GM18858 (cell line): Measurements from ENCODE around the gene MDH1.
"Not testable (repeated sequence)": the region's sequence is repeated elsewhere in the genome, so short reads cannot be mapped to it uniquely, and the experiment has no call there.

Experiments
- ATAC-seq: cut with Tn5 transposase; IDR thresholded peaks from one replicate; pipeline ENCODE4 v1.9.1; 2021; ENCODE audit not compliant: unreplicated experiment

MDH1 gene

DNA sequence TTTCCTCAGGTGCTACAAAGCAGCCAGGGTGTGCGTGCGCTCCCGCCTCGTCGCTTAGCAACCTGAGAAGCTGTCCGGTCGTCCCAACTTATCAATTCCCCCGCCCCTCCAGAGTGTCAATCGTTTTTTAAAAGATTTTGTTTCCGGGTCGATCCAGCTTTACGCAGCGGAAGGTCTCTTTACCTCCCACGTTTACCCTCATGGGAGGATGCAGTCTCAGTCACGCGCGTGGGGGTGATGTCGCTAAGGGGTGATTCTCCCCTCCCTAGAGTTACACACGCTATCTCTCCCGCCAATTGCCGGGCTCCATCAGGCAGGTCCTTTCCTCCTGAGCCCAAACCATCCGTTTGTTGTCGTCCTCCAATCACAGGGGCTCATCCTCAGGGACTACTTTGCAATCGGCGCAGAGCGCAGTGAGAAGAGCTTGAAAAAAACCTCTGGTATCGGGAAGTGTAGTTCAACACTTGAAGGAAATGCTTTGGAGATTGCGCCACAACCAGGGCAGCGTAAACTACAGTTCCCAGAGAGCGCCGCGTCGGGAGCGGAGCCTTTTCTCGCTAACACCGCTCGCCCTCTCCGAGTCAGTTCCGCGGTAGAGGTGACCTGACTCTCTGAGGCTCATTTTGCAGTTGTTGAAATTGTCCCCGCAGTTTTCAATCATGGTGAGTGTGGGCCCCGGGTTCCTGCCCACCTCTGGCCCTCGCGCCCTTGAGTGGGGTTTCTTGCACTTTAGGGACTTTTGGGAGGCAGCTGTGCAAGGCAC lies at the start of gene MDH1, which contains the start of gene WDPCP:
TSS of gene MDH1 (plus strand) at position 579 of the 763 bp plus-strand sequence. CDS start at position 660, 81 bp downstream.
TSS of gene WDPCP (minus strand) at position 93 of the 763 bp plus-strand sequence. CDS start 206 bp downstream, outside the sequence.
- ATAC-seq, result peak; percentile 79

DNA sequence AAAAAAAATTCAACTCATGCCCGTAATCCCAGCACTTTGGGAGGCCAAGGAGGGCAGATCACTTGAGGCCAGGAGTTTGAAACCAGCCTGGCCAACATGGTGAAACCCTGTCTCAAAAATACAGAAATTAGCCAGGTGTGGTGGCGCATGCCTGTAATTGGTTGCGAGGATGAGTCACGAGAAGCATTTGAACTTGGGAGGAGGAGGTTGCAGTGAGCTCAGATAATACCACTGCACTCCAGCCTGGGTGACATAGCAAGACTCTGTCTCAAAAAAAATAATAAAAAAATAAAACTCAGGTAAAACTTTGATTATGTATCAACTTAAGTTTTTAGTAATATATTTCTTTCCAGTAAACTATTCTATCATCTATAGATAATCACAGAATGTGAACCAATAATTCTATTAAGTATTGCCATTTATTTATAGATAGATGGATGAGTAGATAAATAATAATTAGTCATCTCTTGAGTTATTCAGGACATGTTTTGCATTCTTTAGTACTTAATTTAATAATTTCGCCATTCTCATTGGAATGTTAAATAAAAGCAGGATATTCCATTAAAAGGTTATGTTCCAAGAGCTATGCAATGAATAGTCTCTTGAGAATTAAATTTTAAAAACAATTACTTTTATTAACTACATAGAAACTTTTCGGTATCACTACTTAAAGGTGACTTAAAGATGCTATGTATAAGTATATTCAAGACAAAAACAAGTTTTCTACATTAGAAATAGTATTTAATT lies 49.2 kb upstream of the MDH1 start:
- no peak for ATAC-seq

DNA sequence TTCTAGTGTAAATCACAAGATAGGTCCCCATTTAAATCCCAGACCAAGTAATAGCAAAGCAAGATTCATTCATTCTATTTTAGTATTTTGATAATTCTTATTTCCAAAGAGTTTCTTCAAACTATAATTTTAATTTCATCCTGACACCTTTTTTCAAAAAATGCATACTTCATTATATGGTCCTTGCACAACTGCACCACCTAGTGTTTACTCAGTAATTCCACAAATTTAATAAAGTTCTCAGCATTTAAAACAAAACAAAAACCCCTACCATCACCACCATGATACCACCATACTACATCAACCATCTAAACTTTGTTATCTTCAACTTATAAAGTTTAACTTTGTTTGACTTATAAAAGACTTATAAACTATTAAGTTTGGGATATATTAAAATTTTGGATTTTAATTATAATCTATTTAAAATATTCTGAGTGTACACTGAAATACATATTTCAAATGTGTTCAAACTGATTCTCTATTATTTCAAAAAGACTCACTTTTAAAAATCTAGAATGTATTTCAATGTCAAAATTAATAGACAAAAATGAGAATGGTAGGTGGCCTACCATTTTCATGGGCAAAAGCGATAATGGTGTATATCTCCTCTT lies 44.6 kb upstream of the MDH1 start:
- ATAC-seq, result no peak

DNA sequence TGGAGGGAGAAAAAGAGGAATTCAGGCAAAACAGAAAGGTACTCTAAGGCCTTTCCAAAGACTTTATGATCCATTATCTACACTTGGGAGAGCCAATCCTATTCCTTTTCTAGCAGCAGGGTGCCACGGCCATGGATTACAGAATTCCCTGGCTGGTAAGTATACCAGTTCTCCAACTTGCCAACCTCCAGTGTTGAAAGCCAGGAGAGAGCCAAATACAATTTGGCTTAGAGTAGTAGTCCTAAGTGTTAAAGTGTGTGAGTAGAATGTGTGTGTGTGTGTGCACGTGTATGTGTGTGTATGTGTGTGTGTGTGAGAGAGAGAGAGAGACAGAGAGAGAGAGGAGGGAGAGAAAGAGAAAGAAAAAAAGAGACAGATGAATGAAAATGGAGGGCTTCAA lies 43.7 kb upstream of the MDH1 start:
- no peak for ATAC-seq

DNA sequence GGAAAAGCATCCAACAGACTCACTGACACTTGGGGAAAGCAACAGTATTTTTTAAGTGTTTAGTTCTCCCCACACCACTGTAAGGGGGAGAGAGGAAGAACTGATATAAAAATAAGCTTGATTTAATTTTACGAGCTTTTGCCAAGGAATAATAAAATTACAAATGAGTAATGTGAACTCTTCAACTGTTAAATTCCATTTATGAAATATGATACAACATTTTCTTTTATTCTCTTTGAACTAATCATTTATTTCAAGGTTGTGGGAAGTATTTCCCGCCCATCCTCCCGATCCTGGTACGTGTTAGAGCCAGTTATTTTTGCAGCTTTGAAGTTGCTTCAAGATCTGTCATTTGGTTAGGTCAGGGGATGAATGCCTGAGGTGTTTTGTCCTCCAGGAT lies 35.7 kb upstream of the MDH1 start:
- ATAC-seq, result no peak

DNA sequence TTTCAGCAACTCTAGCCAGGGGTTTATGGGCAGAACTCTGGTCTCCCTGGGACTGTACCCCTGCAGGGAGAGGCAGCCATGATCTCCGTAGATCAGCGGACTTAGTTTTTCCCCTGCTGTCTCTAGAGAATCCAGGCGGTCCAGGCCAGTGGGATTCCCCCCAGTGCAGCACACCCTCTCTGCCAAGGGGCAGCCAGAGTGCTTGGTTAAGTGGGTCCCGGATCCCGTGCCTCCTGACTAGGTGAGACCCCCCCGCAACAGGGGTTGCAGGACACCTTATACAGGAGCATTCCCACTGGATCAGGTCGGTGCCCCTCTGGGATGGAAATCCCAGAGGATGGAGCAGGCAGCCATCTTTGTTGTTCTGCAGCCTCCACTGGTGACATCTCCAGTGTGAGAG lies 33.5 kb upstream of the MDH1 start:
- ATAC-seq, result no peak

DNA sequence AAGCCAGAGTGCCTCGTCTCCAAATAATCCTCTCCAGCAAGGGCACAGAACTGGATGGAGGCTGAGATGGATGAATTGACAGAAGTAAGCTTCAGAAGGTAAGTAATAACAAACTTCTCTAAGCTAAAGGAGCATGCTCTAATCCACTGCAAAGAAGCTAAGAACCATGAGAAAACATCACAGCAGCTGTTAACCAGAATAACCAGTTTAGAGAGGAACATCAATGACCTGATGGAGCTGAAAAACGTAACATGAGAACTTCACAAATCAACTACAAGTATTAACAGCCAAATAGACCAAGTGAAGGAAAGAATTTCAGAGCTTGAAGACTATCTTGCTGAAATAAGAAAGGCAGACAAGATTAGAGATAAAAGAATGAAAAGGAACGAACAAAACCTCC lies 32.8 kb upstream of the MDH1 start:
- ATAC-seq, result no peak

DNA sequence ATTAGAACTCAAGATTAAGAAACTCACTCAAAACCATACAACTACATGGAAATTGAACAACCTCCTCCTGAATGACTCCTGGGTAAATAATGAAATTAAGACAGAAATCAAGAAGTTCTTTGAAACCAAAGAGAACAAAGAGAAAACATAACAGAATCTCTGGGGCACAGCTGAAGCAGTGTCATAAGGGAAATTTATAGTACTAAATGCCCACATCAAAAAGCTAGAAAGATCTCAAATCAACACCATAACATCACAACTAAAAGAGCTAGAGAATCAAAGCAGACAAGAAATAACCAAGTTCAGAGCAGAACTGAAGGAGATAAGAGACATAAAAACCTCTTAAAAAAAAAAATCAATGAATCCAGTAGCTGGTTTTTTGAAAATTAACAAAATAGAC lies 30.9 kb upstream of the MDH1 start:
- not testable (repeated sequence) for ATAC-seq

DNA sequence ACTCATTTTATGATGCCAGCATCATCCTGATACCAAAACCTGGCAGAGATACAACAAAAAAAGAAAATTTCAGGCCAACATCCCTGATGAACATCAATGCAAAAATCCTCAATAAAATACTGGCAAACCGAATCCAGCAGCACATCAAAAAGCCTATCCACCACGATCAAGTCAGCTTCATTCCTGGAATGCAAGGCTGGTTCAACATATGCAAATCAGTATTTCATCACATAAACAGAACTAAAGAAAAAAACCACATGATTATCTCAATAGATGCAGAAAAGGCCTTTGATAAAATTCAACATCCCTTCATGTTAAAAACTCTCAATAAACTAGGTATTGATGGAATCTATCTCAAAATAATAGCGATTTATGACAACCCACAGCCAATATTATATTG lies 29.8 kb upstream of the MDH1 start:
- not testable (repeated sequence) for ATAC-seq

DNA sequence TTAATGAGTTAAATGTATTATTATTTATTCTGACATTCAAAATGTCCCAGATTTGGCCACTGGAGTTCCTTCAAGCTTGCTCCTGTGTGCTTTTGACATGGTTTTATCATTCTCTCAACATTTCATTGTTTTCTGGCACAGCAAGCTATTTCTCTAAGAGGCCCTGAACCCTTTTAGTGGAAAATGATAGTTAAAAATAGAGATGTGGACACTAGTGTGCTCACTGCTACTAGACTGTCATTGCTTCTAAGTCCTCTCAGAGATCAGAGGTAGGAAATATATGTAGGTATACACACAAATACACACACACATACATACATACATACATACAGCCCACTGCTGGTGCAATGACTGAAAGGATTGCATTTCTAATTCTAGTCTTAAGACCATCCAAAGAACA lies 26.0 kb upstream of the MDH1 start:
- no peak for ATAC-seq

DNA sequence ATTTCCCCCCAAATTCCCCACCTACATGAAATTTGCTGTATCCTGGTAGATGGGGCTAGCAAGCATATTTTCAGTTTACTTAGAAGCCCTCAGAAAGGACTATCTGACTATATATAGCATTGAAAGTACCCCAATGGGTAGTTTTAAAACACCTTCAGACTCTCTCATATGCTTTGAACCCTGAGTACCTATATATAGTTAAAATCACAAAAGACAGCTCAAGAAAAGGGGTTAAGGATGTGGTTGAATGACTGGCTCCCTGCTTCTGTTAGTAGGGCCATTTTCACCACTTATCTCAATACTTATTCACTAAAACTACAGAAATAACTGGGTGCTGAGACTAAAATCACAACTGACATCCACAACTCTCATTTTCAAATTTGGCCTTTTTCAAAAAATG lies 19.0 kb upstream of the MDH1 start:
- ATAC-seq, result peak; percentile 84

DNA sequence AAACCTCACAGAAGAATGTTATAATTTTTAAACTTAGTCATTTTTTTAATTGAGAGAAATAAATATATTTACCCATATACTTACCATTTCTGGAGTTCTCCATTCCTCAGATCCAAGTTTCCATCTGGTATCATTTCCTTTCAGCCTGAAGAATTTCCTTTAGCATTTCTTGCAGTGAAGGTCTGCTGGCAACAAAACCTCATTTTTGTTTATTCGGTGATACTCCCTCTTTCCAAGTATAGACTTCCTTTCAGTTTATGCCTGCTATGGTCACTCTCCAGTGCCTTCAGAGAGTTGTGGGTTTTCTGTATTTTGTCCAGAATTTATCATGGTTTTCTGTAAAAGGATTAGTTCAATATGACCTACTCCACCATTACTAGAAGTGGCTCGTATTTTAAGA lies 17.5 kb upstream of the MDH1 start:
- no peak for ATAC-seq

DNA sequence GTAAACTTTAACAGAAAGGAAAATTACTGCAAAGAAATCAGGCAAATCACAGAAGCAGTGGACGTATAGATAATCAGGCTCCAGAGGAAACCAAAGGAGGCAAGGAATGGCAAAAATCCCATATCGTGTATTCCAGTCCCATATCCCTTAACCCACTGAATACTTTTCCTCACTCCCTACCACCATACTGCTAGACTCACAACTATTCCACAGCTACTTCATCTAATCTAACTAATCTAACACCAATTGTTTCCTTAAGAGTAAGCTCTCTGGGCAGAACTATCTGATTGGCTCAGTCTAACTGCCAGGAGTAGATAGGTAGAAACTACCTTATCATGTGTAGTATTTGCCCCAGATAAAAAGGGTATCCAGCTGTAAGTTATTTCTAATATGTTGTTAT lies 16.8 kb upstream of the MDH1 start:
- ATAC-seq, result no peak

DNA sequence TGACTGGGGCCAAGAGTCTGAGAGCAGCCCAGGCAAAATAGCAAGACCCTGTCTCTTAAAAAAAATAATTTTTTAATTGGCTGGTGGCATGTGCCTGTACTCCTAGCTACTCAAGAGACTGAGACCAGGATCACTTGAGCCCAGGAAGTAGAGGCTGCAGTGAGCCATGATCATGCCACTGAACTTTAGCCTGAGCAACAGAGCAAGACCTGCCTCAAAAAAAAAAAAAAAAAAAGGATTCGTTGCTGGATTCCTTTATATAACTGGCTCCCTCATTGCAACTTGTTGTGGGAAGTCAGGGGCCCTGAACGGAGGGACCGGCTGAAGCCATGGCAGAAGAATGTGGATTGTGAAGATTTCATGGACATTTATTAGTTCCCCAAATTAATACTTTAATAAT lies 15.7 kb upstream of the MDH1 start:
- ATAC-seq, result not testable (repeated sequence)

DNA sequence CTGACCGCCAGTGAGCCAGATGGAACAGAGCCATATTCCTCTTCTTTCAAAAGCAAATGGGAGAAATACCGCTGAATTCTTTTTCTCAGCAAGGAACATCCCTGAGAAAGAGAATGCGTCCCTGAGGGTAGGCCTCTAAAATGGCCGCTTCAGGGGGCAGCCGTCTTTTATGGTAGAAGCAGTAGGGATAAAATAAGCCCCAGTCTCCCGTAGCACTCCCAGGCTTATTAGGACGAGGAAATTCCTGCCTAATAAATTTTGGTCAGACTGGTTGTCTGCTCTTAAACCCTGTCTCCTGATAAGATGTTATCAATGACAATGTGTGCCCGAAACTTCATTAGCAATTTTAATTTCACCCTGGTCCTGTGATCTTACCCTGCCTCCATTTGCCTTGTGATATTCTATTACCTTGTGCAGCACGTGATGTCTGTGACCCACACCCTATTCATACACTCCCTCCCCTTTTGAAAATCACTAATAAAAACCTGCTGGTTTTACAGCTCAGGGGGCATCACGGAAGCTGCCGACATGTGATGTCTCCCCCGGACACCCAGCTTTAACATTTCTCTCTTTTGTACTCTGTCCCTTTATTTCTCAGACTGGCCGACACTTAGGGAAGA lies 14.9 kb upstream of the MDH1 start:
- ATAC-seq, result not testable (repeated sequence)

DNA sequence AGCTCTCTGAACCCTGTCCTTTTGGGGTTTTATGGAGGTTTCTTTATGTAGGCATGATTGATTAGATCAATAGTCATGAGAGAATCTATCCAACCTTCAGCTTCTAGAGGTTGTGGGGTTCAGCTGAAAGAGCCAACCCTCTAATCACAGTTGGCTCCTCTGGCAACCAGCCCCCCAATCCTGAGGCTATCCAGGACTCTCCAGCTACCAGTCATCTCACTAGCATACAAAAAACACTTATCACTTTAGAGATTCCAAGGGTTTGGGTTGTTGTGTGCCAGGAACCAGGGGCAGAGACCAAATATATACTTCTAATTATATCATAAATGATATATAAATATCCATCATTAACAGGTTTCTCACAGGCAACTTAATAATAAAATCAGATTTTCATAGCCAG lies 12.2 kb upstream of the MDH1 start:
- ATAC-seq, result no peak

DNA sequence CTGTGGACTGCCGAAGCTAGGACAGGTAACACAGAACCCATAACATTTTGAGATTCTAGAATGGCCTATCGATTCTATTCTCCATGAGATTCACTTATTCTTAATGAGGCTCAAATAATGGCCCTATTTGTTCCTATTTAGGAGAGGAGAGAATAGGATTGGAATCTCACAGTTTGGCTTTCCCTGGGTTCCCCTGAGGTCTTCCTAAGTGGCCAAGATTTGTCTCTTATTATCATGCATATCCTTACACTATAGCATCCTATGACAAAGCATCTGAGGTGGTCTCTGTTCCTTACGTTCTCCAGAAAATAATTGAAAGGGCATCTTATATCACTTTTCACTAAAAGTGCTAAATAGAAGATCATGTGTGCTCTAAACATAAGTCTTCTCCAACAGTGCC lies 10.0 kb upstream of the MDH1 start:
- ATAC-seq, result no peak

DNA sequence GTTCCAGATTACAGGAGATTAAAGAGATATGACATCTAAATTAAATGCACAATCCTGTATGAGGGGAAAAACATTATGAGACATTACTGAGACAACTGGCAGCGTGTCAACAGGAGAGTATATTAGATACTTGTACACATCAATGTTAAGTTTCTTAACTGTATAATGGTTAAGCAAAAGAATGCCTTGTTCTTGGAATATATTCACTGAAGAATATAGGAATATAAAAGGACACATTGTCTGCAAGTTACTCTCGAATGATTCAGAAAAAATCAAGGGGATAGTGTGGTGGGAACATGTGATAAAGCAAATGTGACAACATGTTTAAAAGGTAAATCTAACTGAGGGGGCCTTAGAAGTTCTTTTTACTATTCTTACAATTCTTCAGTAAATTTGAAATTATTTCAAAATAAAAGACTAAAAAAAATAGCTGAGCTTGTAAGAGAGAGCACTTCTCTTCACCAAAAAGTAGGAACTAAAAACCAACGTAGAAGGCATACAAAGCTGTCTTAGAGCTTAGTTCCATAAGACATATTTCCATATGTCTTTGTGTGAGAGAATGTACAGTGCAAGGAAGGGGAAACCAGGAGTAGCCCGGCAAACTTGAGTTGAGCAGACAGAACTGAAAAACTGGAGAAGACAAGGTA lies 8.0 kb upstream of the MDH1 start:
- ATAC-seq, result no peak

DNA sequence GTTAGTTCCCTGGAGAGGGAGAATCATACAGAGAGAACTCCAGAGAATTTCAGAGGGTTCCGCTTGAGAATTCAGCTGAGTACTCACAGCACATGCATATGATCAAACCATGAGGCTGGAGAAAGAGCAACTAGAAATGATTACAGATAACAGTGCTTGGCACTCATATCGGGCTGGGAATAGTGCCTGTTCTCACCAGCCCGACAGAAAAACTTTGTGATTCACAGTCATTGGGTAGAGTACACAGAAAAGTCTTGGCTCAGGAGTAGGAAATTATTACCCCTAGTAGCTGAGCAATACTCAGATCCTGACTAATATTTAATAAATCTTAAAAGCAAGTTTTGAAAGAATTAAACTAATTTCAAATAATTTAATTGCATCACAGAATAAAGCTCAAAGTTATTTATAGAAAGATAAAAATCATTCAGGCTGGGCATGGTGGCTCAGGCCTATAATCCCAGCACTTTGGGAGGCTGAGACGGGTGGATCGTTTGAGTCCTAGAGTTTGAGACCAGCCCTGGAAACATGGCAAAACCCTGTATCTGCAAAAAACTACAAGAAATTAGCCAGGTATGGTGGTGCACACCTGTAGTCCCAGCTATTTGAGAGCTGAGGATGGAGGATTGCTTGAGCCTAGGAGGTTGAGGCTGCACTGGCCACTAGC lies 7.3 kb upstream of the MDH1 start:
- no peak for ATAC-seq

DNA sequence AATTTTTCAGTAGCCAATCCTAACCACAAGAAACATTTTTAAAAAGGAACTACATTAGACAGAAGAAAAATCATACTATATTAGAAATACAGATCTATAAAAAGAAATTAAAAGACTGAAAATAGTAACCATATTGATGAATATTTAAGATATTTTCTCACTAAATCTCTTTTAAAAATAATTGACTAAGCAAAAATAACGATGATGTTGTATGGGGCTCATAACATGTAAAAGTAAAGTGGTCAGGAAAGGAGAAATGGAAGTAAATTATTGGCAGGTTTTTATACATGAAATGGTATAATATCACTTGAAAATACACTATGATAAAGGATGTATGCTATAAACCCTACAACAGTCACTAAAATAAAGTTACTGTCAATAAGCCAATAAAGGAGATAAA lies 5.9 kb upstream of the MDH1 start:
- ATAC-seq, result no peak
